GM18505 (cell line): ENCODE measurements around the gene KIAA1217.
"Not testable (repeated sequence)": the region's sequence is repeated elsewhere in the genome, so short reads cannot be mapped to it uniquely, and the experiment has no call there.

ENCODE experiments used
- ATAC-seq: cut with Tn5 transposase; IDR thresholded peaks from one replicate; pipeline ENCODE4 v1.9.1; 2021; ENCODE audit not compliant: unreplicated experiment
- POLR2A ChIP-seq: IDR thresholded peaks from 4 replicates; pipeline ENCODE4 v1.6.1; 2011; ENCODE audit warnings: borderline replicate concordance; ENCODE audit not compliant: insufficient read depth, insufficient read length; ENCODE audit errors: extremely low read depth

The KIAA1217 gene

DNA sequence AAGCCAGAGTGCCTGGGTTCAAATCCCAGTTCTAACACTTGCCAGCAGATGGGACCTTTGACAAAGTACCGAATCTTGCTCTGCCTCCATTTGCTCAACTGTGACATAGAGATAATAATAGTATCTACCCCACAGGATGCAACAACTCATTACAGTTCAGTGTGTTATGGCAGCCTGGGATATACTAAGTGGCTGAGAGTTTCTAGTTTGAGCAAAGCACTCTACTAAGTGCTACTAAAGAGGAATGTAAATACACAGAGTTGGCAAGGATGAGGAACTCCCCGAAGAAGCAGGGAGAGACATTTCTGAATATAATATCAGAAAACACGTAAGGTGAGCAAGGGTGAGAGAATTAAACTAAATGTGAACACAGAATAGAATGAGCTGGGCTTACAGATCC lies 271.5 kb downstream of the KIAA1217 start:
- TF ChIP-seq POLR2A = no peak
- ATAC-seq = no peak

DNA sequence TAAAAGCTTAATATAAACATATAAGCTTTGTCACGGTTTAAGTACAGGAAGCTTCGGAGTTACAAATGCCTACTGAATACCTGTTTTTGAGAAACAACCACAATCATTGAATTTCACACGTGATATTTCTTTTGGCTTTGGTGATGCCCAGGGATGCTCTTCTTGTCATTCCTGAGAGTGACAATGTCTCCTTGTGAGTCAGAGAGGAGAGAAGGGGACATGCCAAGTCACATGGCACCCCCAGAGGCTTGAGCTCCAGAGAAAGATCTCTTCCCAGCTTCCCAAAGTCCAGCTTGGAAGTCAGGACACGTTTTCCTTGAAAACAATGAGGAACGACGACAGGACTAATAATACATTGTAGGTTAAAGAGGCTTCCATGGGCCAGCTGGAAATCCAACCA lies 272.3 kb downstream of the KIAA1217 start:
- no peak for ATAC-seq
- no peak for TF ChIP-seq POLR2A

GRCh38 chr10:24482713-24483112 lies 273.8 kb downstream of the KIAA1217 start:
- ATAC-seq = not testable (repeated sequence)

DNA sequence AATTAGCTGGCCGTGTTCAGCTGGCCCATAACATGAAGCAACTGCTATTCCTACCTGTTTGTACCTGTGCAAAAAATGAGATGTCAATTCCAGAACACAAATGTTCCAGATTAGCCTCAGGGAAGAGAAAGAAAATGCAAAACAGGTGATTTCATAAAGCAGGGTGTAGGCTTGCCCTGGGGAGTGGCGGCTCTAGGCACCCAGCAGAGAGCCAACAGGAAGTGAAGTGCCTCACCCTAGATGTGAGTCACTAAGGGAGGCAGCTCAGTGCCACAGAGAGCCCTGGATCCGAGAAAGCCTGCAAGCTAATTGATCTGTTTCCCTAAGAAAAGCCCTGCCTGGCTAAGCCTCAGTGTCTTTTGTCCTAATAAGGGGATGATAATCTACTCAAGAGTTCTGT lies 274.8 kb downstream of the KIAA1217 start:
- ATAC-seq = peak; percentile 59

GRCh38 chr10:24484771-24485170 lies 275.8 kb downstream of the KIAA1217 start:
- ATAC-seq = no peak
- TF ChIP-seq POLR2A = no peak

More for the DNA sequence above, 274.8 kb downstream of the KIAA1217 start:
- no peak for TF ChIP-seq POLR2A

GRCh38 chr10:24485304-24485703 lies 276.4 kb downstream of the KIAA1217 start:
- TF ChIP-seq POLR2A = no peak
- ATAC-seq = no peak

GRCh38 chr10:24488631-24489030 lies 279.7 kb downstream of the KIAA1217 start:
- ATAC-seq = no peak

DNA sequence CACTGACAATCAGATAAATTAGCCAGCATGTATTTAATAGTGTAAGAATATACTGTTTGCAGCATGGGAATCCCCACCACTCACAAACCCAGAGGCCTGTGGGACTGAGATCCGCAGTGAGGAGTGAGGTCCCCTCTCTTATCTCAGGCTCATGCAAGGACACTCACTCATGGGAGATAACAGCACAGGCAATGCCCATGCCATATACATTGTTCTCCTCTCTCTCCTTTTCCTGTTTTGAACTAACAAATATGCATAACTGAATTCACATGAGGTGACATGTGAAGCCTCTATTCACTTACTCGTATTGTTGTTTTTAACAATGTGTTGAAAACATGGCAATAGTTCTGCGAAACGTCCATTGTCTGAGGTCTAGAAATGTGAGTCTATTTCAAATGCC lies 284.2 kb downstream of the KIAA1217 start:
- ATAC-seq = no peak
- TF ChIP-seq POLR2A = no peak

More at GRCh38 chr10:24488631-24489030, 279.7 kb downstream of the KIAA1217 start:
- no peak for TF ChIP-seq POLR2A

DNA sequence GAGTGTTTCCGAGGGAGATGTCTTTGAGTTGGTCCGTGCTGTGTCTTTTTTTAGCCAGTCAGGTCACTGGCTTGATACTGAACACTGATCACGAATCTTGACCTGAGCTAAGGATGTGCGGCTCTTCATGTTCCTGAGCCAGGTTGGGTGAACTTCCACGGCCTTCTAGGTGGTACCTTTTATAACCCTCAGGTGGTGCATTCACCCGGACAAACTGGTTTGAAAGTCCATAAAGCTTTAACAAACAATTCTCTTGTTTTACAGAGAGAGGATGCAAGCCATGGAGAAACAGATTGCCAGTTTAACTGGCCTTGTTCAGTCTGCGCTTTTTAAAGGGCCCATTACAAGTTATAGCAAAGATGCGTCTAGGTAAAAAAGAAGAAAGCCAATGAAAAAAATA lies 285.3 kb downstream of the KIAA1217 start:
- no peak for TF ChIP-seq POLR2A
- no peak for ATAC-seq

DNA sequence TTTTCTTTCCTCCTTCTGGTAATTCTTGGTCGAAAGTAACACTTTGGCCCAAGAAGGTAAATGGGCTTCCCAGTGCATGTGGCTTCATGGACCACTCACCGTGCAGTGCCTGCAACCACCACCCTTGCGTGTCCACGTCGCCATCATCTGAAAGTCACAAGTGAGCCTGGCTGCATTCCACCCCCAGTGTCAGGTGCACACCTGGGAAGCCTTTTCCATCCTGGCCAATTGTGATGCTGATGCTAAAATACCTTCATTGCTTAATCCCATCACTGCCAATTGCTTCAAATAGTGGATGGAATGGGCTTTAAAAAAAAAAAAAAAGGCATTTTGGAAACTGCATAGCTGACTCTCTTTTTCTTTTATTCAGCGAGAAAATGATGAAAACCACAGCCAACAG lies 285.8 kb downstream of the KIAA1217 start:
- TF ChIP-seq POLR2A = no peak
- no peak for ATAC-seq

DNA sequence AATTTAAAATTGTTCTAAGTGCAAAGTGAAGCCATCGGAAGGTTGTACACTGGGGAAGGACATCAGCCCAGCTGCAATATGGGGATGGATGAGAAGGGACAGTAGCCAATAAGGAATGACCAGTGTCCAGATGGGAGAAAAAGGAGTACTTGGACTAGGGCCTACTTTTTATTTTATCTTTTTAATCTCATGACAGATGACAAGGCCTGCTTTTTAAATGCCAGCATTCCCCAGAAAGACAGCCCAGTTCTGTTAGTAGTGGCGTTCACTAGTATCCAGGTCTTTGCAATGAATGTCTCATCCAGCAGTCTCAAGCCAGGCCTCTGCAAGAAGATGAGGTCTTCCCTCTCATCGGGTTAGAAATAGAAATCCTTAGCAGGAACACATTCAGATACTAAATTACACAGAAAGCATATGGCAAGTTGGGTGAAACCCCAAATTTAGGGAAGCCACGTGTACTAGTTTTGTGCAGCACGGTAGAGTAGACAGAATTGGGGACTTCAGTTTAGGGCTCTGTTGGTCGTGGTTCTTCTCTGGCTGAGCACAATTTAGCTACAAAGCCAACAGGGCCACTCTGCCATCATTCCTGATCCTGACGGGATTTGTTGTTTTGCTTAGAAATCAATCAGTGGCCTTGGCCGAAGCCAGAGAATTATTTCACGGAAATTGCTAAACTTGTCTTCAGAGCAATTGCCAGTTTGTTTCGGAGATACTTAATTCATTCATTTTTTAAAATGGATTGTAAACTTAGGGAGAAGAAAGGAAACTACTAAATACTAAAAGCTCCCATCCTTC lies 286.9 kb downstream of the KIAA1217 start:
- no peak for ATAC-seq
- TF ChIP-seq POLR2A = no peak

GRCh38 chr10:24496906-24497305 lies 288.0 kb downstream of the KIAA1217 start:
- TF ChIP-seq POLR2A = no peak
- ATAC-seq = no peak

DNA sequence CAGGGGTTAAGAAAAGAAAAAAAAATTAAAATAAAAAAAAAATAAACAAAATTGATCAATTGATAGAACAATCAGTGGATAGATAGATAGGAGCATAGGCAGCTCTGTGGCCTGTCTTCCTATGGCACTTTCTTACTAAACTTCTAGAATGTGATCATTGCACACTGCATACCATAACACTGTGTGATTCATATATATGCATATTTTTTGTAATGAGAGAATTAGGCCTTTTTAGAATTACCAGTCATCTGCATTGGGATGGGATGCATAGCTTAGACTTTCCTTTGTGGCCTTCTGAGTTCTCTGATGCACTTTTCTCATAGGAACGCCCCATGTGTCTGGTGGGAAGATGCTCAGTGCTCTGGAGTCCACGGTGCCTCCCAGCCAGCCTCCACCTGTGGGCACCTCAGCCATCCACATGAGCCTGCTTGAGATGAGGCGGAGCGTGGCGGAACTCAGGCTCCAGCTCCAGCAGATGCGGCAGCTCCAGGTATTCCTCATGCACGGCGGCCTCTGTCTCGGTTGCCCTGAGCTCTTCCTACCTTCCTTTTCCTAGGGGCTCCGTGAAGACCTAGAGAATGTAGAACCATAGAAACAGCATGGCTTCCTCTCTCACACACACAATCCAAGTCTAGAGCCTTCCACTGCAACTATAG lies 292.2 kb downstream of the KIAA1217 start:
- no peak for TF ChIP-seq POLR2A
- ATAC-seq = no peak

DNA sequence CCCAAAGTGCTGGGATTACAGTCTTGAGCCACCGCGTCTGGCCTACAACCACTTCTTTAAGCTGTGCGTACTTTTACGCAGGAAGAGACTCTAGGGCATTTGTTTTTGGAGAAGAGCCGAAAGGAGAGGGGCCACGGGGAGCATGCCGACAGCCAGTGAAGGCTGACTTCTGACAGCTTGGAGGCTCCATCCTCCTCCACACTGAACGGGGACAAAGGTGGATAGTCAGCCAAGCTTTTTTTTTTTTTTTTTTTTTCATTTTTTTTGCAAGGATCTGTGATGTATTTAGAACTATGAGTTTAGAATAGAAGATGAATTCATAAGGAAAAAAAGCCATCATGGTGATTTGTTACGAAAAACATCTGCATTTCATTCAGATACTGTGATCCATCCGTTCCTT lies 293.1 kb downstream of the KIAA1217 start:
- TF ChIP-seq POLR2A = no peak
- ATAC-seq = no peak

DNA sequence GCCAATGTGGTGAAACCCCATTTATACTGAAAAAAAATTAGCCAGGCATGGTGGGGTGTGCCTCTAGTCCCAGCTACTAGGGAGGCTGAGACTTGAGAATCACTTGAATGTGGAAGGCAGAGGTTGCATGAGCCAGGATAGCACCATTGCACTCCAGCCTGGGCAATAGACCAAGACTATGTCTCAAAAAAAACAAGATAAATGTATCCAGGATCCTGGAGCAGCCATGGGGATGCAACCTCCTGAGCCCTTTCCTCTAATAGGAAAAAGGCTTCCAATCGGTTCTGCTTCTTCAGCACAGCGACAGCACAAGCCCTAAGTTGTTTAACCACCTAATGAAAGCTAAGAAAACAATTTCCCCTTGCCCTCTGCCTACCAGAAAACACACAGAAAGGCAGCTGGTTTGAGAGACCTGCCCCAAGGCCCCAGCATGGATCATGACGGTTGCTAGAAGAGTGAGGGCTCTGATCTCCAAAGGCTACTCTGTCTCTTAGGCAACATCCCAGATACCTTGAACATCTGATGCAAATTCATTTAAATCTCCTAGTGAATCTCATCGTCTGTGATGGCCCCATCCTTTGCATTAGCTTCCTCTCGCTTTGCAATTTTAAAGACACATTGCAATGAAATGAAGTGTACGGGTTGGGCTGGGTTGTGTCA lies 294.0 kb downstream of the KIAA1217 start:
- no peak for ATAC-seq
- TF ChIP-seq POLR2A = no peak
